Activated T-cell treated with anti-CD3 and anti-CD28 coated beads, Interleukin-2, amount 50 U/mL, for 1 hour (primary cell): ENCODE measurements around the gene DGKB.
"Not testable (repeated sequence)": the region's sequence is repeated elsewhere in the genome, so short reads cannot be mapped to it uniquely, and the experiment has no call there.

ENCODE experiments used
- DNase-seq: peaks from one replicate; pipeline ENCODE4 v3.0.0-alpha.2; 2020

The DGKB gene

GRCh38 chr7:14351167-14351566, 551.4 kb downstream of the DGKB start:
- DNase-seq = no peak

GRCh38 chr7:14341200-14341775, 561.3 kb downstream of the DGKB start:
- DNase-seq = no peak

DNA sequence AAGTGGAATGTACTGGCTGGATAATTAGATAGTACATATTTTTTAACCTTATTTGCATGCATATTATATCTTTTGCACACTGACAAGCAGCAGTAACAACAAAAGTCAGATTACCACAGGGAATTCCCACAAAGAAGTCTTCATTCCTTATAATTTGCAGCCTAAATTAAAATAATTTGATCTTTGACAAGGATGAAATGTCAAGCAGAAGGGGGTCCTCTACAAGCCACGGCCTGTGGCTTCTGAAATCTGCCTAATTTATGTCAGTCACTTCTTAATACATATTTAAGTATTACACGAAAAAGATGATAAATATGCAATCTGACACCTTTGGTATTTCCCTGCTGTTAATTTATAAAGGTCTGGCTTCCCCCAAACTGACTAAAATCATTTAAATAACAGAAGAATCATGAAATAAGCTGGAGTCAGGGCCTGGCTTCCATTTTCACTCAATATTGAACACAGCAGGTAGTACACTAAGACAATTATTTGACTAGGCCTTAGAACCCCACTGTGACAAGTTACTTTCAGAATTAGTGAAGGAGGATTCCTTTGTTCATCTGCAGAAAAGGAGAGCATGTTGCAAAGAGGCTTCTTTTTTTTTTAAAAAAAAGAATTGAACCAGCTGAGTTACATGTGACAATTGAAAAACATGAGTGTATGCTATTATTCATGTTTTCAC, 562.0 kb downstream of the DGKB start:
- DNase-seq = no peak

GRCh38 chr7:14339861-14340260, 562.7 kb downstream of the DGKB start:
- no peak for DNase-seq

GRCh38 chr7:14336256-14336655, 566.3 kb downstream of the DGKB start:
- no peak for DNase-seq

- DNase-seq = no peak
Observed at GRCh38 chr7:14332155-14332554, 570.4 kb downstream of the DGKB start.

DNA sequence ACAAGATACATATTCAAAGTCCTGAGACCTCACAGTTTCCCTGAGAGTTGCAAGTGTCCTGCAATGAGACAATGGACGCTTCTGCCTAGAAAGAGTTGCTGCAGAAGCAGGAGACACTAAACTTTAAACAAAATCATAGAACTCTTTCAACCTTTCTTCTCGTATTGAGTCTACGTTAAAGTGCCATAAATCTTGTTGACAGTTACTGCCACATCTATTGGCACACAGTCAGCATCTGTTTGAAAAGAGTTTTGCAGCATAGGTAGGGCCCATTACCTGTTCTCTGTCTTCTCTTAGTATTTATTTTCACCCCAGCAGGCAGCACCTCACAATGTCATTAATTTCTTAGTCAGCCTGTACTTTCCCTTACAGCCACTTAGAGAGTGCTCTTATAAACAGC, 577.8 kb downstream of the DGKB start:
- DNase-seq = no peak

GRCh38 chr7:14322724-14323123, 579.8 kb downstream of the DGKB start:
- no peak for DNase-seq

DNA sequence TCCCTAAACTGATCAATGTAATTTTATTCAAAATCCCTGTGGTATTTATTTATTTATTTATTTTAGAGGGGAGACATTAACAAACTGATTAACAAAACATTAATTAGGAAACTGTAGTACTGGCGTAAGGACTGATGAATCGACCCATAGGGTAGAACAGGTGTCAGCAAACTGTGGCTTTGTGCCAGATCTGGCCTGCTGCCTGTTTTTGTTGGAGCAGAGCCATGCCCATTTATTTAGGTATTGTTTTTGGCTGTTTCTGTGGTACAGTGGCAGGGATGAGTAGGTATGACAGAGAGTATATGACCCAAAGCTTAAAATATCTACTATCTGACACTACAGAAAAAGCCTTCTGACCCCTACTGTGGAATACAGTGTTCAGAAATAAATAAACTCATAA, 580.6 kb downstream of the DGKB start:
- no peak for DNase-seq

GRCh38 chr7:14309432-14309831, 593.1 kb downstream of the DGKB start:
- DNase-seq = no peak

GRCh38 chr7:14305233-14305866, 597.2 kb downstream of the DGKB start:
- no peak for DNase-seq

- no peak for DNase-seq
Observed at GRCh38 chr7:14303536-14303935, 599.0 kb downstream of the DGKB start.

DNA sequence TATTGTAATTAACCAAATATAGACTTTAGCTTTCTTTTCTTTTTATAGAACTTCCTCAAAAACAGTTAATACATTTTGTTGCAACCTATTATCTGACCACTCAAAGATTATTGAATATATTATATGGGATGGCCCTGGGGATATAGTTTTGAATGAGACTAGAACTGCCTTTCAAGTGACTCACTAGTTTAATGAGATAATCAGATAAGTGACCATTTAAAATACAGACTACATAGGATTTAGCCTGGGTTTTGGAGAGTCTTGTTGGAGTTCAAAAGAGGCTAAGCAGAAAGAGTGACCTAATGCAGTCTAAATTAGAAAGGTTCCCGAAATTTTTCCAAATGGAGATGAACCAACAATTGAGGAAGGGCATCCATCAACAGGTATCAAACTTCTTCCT, 607.9 kb downstream of the DGKB start:
- no peak for DNase-seq

DNA sequence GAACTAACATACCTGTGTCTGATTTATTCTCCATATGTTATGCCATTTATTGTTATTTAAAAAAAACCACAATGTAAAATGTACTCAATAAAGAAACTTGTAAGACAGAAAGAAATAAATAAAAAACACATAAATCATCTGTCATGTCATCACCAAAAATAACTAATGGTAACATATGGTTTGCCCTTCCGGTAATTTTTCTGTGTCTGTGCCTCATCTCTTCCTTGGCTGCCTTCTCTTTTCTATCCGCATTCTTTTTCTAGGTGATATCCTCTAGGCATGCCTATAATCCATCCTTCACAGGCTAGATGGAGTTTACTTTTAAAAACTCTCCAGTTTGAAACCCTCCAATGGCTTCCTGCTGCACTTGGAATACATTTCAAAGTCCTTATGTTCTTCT, 609.1 kb downstream of the DGKB start:
- no peak for DNase-seq

DNA sequence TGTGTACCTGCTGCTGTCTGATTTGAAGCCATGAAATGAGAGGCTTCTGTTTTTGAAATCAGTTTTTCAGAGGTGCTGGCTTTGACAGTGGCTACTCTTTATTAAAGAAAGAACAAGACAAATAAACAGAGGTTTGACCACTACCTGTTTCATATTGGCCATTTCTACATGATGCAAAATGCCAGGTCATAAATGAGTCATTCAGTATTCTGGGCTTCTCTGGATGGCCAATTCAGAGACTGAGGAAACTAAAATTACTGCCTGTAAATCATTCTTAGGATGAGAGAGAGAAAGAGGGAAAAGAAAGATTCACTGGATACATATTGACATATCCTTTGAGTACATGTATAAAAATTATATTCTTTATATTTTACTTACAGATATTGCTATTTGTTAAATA, 609.8 kb downstream of the DGKB start:
- DNase-seq = no peak

- no peak for DNase-seq
Observed at GRCh38 chr7:14289957-14290356, 612.6 kb downstream of the DGKB start.

DNA sequence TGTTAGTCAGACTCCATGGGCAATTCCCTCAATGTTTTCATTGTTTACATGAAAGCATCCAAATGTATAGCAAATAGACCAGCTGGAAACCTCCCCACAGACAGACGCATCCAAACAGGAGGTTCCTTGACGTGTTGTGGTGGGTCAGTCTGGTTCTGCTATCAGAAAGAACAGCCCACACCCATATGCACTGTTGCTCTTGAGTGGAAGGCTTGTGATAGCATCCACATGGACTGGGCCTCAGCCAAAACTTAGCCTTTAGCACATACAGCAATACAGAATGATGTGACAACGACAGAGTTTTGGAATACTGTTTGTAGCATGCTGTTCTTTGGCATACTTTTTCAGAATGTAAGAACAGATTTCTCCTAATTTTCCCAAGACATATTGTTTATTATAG, 613.9 kb downstream of the DGKB start:
- DNase-seq = no peak

- DNase-seq = no peak
Observed at GRCh38 chr7:14287398-14287797, 615.2 kb downstream of the DGKB start.

- no peak for DNase-seq
Observed at GRCh38 chr7:14286036-14286435, 616.5 kb downstream of the DGKB start.

DNA sequence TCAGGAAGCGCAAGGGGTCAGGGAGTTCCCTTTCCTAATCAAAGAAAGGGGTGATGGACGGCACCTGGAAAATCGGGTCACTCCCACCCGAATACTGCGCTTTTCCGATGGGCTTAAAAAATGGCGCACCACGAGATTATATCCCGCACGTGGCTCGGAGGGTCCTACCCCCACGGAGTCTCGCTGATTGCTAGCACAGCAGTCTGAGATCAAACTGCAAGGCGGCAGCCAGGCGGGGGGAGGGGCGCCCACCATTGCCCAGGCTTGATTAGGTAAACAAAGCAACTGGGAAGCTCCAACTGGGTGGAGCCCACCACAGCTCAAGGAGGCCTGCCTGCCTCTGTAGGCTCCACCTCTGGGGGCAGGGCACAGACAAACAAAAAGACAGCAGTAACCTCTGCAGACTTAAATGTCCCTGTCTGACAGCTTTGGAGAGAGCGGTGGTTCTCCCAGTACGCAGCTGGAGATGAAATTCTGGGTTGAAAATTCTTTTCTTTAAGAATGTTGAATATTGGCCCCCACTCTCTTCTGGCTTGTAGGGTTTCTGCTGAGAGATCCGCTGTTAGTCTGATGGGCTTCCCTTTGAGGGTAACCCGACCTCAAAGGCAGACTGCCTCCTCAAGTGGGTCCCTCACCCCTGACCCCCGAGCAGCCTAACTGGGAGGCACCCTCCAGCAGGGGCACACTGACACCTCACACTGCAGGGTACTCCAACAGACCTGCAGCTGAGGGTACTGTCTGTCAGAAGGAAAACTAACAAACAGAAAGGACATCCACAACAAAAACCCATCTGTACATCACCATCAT, 623.3 kb downstream of the DGKB start:
- not testable (repeated sequence) for DNase-seq

DNA sequence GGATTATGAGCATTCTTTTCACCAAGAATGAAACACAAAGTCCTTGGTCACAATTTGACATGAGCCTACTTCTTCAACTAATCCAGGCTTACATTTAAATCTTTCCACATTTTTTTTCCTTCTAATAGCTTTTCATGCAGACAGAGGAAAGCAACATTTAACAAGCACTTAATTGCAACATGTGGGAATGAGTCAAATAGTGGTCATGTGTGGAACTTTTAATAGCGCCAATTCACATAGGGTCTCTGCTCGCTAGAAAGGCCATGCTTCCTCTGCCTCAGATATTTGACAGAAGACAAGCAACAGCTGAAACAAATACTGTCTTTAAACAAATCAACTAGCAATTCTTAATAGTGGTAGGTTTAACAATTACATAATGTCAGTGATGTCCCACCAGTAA, 627.2 kb downstream of the DGKB start:
- DNase-seq = no peak

- no peak for DNase-seq
Observed at GRCh38 chr7:14271441-14271840, 631.1 kb downstream of the DGKB start.

- DNase-seq = no peak
Observed at GRCh38 chr7:14270099-14270498, 632.5 kb downstream of the DGKB start.

- DNase-seq = no peak
Observed at GRCh38 chr7:14260011-14260410, 642.5 kb downstream of the DGKB start.
